Measurements from ENCODE around the gene DAP.

The DAP gene

DNA sequence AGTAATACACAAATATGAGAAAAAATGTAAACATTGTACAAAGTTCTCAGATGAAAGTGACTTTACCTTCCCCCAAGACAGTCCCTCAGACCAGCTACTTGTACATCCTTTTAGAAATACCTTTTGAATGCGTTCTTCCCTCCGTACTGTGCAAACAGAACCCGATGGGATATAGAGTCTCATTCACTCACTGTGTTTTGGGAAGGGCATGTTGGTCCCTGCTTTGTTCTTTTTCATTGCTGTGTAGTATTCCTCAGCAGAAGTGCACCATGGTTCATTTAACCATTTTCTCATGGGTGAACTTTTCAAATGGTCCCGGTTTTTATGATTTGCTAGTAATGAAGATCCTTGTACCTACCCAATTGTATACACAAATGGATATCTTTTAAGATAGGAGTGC is 102.8 kb downstream of the DAP start:
- 97% methylated on average over 3 of the region's 4 CpGs for WGBS
- Histone ChIP-seq H3K36me3 (ENCODE audit: insufficient read depth, low read length) (no peaks in the 10 kb centered on the region), H3K9ac (ENCODE audit: low read depth, low read length) (no peak overlapping the region), H3K4me1 (ENCODE audit: insufficient read depth, low read length) (peaks cover 5% of the 10 kb centered on the region), H3K9me3 (ENCODE audit: insufficient read depth, low read depth, low read length) (no peaks in the 10 kb centered on the region), H3K27ac (ENCODE audit: low read depth, low read length) (no peak overlapping the region), H3K27me3 (ENCODE audit: insufficient read depth, low read length) (no peaks in the 10 kb centered on the region), H3K4me3 (ENCODE audit: low read length) (no peak overlapping the region)

- Histone ChIP-seq H3K27me3 (ENCODE audit: insufficient read depth, low read length) (no peaks in the 10 kb centered on the region), H3K9ac (ENCODE audit: low read depth, low read length) (no peak overlapping the region), H3K36me3 (ENCODE audit: insufficient read depth, low read length) (no peaks in the 10 kb centered on the region; the same call in 1 of the 2 replicates), H3K9me3 (ENCODE audit: insufficient read depth, low read depth, low read length) (no peaks in the 10 kb centered on the region), H3K27ac (ENCODE audit: low read depth, low read length) (no peak overlapping the region; the same call in 1 of the 2 replicates), H3K4me1 (ENCODE audit: insufficient read depth, low read length) (no peaks in the 10 kb centered on the region), H3K4me3 (ENCODE audit: low read length) (no peak overlapping the region)
- WGBS = 78% methylated on average over 18 of the region's 18 CpGs
Measured at GRCh38 chr5:10655972-10656830, 104.8 kb downstream of the DAP start.

GRCh38 chr5:10655161-10655971 is 105.7 kb downstream of the DAP start:
- Histone ChIP-seq H3K27ac (ENCODE audit: low read depth, low read length) (no peak overlapping the region), H3K36me3 (ENCODE audit: insufficient read depth, low read length) (no peaks in the 10 kb centered on the region; the same call in 1 of the 2 replicates), H3K4me1 (ENCODE audit: insufficient read depth, low read length) (no peaks in the 10 kb centered on the region), H3K27me3 (ENCODE audit: insufficient read depth, low read length) (no peaks in the 10 kb centered on the region), H3K4me3 (ENCODE audit: low read length) (no peak overlapping the region), H3K9me3 (ENCODE audit: insufficient read depth, low read depth, low read length) (no peaks in the 10 kb centered on the region), H3K9ac (ENCODE audit: low read depth, low read length) (no peak overlapping the region)
- 86% methylated on average over 29 of the region's 29 CpGs for WGBS

DNA sequence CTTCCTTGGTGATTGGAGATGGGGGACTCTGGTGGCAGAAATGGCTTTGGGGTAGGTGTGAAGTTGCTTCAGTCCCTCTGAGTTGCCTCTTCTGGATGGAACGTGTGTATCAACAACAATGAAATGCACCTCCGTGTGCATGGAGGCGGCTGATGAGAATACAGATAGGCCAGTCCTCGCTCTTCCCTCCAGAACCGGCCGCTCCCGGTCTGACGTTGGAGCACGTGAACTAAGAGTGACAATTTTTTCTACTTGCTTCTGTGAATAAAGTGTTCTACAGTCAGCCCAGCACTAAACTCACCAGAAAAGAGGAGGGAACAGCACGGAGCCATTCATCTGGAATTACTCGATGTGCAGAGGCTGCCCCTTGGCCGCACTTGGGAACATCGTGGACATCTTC is 106.5 kb downstream of the DAP start:
- no peak overlapping the region for H3K9ac ChIP-seq (ENCODE audit: low read depth, low read length)
- H3K27me3 ChIP-seq (ENCODE audit: insufficient read depth, low read length) = no peaks in the 10 kb centered on the region
- H3K36me3 ChIP-seq (ENCODE audit: insufficient read depth, low read length) = no peaks in the 10 kb centered on the region; the same call in 1 of the 2 replicates
- H3K4me3 ChIP-seq (ENCODE audit: low read length) = no peak overlapping the region
- no peaks in the 10 kb centered on the region for H3K4me1 ChIP-seq (ENCODE audit: insufficient read depth, low read length)
- WGBS = 94% methylated on average over 13 of the region's 13 CpGs
- H3K27ac ChIP-seq (ENCODE audit: low read depth, low read length) = no peak overlapping the region
- H3K9me3 ChIP-seq (ENCODE audit: insufficient read depth, low read depth, low read length) = no peaks in the 10 kb centered on the region

DNA sequence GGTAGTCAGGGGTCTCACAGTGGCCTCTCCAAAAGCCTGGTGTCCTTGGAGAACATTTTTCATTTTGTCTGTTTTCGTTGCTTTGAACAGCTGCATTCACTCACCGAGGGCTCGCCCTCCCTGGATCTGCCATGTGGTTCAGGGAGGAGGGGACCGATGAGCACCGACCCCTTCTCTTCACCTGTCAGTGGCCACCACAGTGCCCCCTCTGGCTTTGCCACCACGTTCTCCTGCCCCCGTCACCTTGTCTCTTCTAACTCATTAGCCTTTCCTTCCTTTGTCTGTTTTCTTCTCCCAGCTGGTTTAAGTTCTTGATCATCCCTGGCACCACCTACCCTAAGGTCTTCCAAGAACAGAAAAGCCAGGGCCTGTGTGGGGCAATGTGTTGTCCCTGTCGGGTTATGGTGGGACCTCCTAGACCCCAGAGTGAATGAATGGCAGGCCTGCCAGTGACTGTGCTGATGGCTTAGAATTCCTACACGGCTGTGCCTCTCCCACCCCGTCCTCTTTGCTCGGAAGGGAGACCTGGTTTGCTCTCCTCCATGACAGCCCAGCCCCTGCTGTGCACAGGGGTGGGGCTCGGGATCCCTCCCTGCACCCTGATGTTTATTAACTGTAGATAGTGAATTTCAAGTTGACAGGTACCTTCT is 107.2 kb downstream of the DAP start:
- no peaks in the 10 kb centered on the region; the same call in 1 of the 2 replicates for H3K36me3 ChIP-seq (ENCODE audit: insufficient read depth, low read length)
- no peak overlapping the region for H3K9ac ChIP-seq (ENCODE audit: low read depth, low read length)

DNA sequence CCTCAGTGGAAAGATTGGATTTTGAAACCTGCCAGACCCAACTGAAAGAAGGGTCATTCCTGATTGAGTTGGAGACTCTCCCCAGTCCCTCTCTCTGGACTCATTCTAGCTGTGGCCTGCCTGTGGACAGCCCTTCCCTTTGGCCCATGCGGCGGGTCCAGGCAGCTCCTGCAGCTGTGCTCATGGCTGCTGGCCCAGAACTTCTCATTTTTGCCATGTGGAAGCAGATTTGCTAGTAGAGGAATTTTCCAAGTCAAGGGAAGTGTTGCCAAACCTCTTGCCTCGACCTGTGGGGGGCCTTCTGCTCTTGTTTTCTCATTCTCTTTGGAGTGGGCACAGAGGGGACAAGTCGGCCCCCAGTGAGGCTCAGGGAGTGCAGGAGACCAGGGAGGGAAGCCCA is 108.0 kb downstream of the DAP start:
- Histone ChIP-seq H3K36me3 (ENCODE audit: insufficient read depth, low read length) (no peaks in the 10 kb centered on the region; the same call in 1 of the 2 replicates), H3K27me3 (ENCODE audit: insufficient read depth, low read length) (no peaks in the 10 kb centered on the region), H3K27ac (ENCODE audit: low read depth, low read length) (no peak overlapping the region), H3K4me1 (ENCODE audit: insufficient read depth, low read length) (no peaks in the 10 kb centered on the region), H3K9ac (ENCODE audit: low read depth, low read length) (no peak overlapping the region), H3K4me3 (ENCODE audit: low read length) (no peak overlapping the region), H3K9me3 (ENCODE audit: insufficient read depth, low read depth, low read length) (no peaks in the 10 kb centered on the region)
- 95% methylated on average over 4 of the region's 4 CpGs for WGBS

More for the DNA sequence above, 107.2 kb downstream of the DAP start:
- Histone ChIP-seq H3K27ac (ENCODE audit: low read depth, low read length) (no peak overlapping the region), H3K27me3 (ENCODE audit: insufficient read depth, low read length) (no peaks in the 10 kb centered on the region), H3K9me3 (ENCODE audit: insufficient read depth, low read depth, low read length) (no peaks in the 10 kb centered on the region), H3K4me1 (ENCODE audit: insufficient read depth, low read length) (no peaks in the 10 kb centered on the region), H3K4me3 (ENCODE audit: low read length) (no peak overlapping the region)
- WGBS = 88% methylated on average over 12 of the region's 12 CpGs

GRCh38 chr5:10652606-10653005 is 108.4 kb downstream of the DAP start:
- no peak overlapping the region for H3K9ac ChIP-seq (ENCODE audit: low read depth, low read length)
- H3K36me3 ChIP-seq (ENCODE audit: insufficient read depth, low read length) = no peaks in the 10 kb centered on the region; the same call in 1 of the 2 replicates
- no peaks in the 10 kb centered on the region for H3K4me1 ChIP-seq (ENCODE audit: insufficient read depth, low read length)
- WGBS = 92% methylated on average over 8 of the region's 8 CpGs
- no peaks in the 10 kb centered on the region for H3K27me3 ChIP-seq (ENCODE audit: insufficient read depth, low read length)
- no peak overlapping the region for H3K4me3 ChIP-seq (ENCODE audit: low read length)
- no peak overlapping the region for H3K27ac ChIP-seq (ENCODE audit: low read depth, low read length)
- H3K9me3 ChIP-seq (ENCODE audit: insufficient read depth, low read depth, low read length) = no peaks in the 10 kb centered on the region

DNA sequence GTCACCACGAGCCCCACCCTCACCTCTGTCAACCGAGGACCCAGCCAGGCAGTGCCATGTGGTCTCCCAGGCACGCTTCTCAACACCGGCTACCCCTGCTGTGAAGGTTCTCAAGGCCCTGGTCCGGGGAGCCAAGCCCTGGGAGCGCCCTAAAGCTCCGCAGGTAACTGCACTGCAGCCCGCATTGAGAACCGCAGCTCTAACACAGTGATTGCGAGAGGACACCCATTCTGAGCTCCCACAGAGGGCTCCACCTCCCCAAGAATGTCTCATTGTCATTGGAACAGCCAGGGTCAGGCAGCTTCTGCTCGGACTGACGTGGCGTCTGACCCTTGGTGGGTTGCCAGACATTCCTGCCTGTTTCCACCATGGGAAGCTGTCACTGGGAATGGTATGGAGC is 108.9 kb downstream of the DAP start:
- H3K27me3 ChIP-seq (ENCODE audit: insufficient read depth, low read length) = no peaks in the 10 kb centered on the region
- H3K27ac ChIP-seq (ENCODE audit: low read depth, low read length) = no peak overlapping the region
- no peaks in the 10 kb centered on the region for H3K4me1 ChIP-seq (ENCODE audit: insufficient read depth, low read length)
- H3K9ac ChIP-seq (ENCODE audit: low read depth, low read length) = no peak overlapping the region
- H3K4me3 ChIP-seq (ENCODE audit: low read length) = no peak overlapping the region
- H3K36me3 ChIP-seq (ENCODE audit: insufficient read depth, low read length) = no peaks in the 10 kb centered on the region; the same call in 1 of the 2 replicates
- H3K9me3 ChIP-seq (ENCODE audit: insufficient read depth, low read depth, low read length) = no peaks in the 10 kb centered on the region
- 91% methylated on average over 13 of the region's 13 CpGs for WGBS

DNA sequence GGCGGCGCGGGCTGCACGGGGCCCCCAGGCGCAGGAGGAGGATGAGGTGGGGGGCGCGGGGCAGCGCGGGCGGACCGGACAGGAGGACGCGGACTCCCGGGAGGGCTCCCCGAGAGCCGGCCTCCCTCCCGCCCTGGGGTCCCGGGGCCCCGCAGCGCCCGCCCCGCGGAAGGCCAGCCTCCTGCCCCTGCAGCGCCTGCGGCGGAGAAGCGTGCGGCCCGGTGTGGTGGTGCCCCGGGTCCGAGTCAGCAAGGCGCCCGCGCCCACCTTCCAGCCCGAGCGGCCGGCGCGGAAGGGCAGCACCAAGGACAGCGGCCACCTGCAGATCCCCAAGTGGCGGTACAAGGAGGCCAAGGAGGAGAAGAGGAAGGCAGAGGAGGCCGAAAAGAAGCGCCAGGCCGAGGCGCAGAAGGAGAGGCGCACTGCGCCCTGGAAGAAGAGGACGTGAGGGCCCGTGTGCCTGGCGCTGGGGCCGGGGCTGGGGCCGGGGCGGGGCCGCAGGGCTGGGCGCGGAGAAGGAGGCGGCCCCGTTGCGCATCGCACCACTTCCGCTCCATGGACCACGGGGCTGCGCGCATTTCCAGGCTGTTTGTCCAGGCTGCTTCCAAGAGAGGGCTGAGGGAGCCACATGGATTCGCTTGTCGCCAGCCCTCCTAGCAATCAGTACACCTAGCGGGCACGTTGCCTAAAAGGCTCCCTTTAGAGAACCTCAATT is 111.2 kb downstream of the DAP start:
- H3K27ac ChIP-seq (ENCODE audit: low read depth, low read length) = no peak overlapping the region
- no peaks in the 10 kb centered on the region; the same call in 1 of the 2 replicates for H3K36me3 ChIP-seq (ENCODE audit: insufficient read depth, low read length)
- no peak overlapping the region for H3K9ac ChIP-seq (ENCODE audit: low read depth, low read length)
- H3K4me3 ChIP-seq (ENCODE audit: low read length) = no peak overlapping the region
- no peaks in the 10 kb centered on the region for H3K4me1 ChIP-seq (ENCODE audit: insufficient read depth, low read length)
- WGBS = 95% methylated on average over 68 of the region's 68 CpGs
- no peaks in the 10 kb centered on the region for H3K9me3 ChIP-seq (ENCODE audit: insufficient read depth, low read depth, low read length)
- no peaks in the 10 kb centered on the region for H3K27me3 ChIP-seq (ENCODE audit: insufficient read depth, low read length)

DNA sequence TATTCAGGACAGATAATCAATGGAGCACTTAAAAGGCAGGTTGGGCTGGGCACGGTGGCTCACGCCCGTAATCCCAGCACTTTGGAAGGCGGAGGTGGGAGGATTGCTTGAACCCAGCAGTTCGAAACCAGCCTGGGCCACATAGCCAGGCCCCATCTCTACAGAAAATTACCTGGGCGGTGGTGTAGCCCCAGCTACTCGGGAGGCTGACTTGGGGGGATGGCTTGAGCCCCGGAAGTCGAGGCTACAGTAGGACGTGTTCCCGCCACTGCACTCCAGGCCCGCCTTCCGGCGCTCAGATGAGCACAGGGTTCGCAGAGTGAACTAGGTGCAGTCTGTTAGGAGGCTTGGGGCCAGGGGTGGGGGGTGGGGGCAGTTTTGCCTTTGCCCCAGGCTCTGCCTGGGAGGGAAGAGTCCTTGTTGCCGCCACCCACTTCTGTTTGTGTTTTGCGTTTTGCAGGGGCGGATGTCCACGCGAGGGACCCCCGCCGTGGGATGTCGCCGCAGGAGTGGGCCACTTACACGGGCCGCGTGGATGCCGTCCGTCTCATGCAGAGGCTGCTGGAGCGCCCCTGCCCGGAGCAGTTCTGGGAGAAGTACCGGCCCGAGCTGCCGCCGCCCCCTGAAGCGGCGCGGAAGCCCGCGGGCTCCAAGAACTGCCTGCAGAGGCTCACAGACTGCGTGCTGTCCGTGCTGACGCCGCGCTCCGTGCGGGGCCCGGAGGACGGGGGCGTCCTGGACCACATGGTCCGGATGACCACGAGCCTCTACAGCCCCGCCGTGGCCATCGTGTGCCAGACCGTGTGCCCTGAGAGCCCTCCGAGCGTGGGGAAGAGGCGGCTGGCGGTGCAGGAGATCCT is 112.0 kb downstream of the DAP start:
- WGBS = 95% methylated on average over 60 of the region's 60 CpGs
- no peak overlapping the region for H3K4me3 ChIP-seq (ENCODE audit: low read length)
- H3K27me3 ChIP-seq (ENCODE audit: insufficient read depth, low read length) = no peaks in the 10 kb centered on the region
- no peaks in the 10 kb centered on the region for H3K9me3 ChIP-seq (ENCODE audit: insufficient read depth, low read depth, low read length)
- H3K27ac ChIP-seq (ENCODE audit: low read depth, low read length) = no peak overlapping the region
- no peak overlapping the region for H3K9ac ChIP-seq (ENCODE audit: low read depth, low read length)
- no peaks in the 10 kb centered on the region for H3K4me1 ChIP-seq (ENCODE audit: insufficient read depth, low read length)
- no peaks in the 10 kb centered on the region; the same call in 1 of the 2 replicates for H3K36me3 ChIP-seq (ENCODE audit: insufficient read depth, low read length)
